Loucy (cell line): ENCODE data around the gene SNHG17.

Source experiments
- EZH2phosphoT487 ChIP-seq: fragments of 200-600 bp; IDR thresholded peaks from 2 replicates; pipeline ENCODE4 v1.6.1; 2018; ENCODE audit warnings: antibody characterized with exemption, mild to moderate bottlenecking, moderate library complexity, borderline replicate concordance
- TF ChIP-seq, protein P1 (sequence below): fragments of 200-600 bp; sonication (generic); conservative IDR thresholded peaks from 2 replicates; pipeline ENCODE4 v1.5.1; 2014; ENCODE audit warnings: mild to moderate bottlenecking, antibody characterized with exemption, low read length

DNA sequence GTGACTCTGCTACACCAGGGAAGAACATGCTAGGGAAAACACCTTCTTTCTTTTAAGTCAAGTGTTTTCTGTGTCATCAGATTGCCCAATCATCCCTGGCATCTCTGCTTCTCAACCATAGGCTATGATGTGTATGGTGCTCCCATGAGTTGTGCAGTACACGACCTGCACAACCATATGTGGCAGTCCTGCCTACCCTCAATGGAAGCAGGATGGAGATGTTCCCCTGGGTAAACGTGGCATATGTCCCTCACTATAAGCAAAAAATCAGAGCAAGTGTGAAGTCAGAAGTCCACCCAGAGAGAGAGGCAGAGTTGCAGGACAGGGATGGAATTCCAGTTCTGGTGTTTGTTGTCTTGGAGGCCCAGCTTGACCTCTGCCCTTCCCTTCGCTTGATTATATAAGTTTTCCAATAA, 10.3 kb upstream of the SNHG17 start:
- TF ChIP-seq, protein P1, sequence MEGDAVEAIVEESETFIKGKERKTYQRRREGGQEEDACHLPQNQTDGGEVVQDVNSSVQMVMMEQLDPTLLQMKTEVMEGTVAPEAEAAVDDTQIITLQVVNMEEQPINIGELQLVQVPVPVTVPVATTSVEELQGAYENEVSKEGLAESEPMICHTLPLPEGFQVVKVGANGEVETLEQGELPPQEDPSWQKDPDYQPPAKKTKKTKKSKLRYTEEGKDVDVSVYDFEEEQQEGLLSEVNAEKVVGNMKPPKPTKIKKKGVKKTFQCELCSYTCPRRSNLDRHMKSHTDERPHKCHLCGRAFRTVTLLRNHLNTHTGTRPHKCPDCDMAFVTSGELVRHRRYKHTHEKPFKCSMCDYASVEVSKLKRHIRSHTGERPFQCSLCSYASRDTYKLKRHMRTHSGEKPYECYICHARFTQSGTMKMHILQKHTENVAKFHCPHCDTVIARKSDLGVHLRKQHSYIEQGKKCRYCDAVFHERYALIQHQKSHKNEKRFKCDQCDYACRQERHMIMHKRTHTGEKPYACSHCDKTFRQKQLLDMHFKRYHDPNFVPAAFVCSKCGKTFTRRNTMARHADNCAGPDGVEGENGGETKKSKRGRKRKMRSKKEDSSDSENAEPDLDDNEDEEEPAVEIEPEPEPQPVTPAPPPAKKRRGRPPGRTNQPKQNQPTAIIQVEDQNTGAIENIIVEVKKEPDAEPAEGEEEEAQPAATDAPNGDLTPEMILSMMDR: no peak
- TF ChIP-seq EZH2phosphoT487: no peak
